Endothelial cell of umbilical vein (primary cell): Measurements from ENCODE around the gene PTTG1.

Source experiments
- POLR2A ChIP-seq: IDR thresholded peaks from 2 replicates; pipeline ENCODE4 v1.6.1; 2012; ENCODE audit warnings: low read depth, mild to moderate bottlenecking, control low read depth, low read length
- TF ChIP-seq, protein P1 (sequence below), 2 donors: IDR thresholded peaks; 1 replicate in 1 of 2; 2 replicates in 1 of 2; pipeline ENCODE4 v1.5.1; 2011; ENCODE audit warnings: low read length in 2 of 2, mild to moderate bottlenecking in 2 of 2, moderate library complexity in 2 of 2, control low read depth in 1 of 2, inconsistent platforms in 1 of 2, low read depth in 1 of 2; ENCODE audit not compliant: insufficient read depth in 1 of 2; ENCODE audit errors: extremely low read depth in 1 of 2

DNA sequence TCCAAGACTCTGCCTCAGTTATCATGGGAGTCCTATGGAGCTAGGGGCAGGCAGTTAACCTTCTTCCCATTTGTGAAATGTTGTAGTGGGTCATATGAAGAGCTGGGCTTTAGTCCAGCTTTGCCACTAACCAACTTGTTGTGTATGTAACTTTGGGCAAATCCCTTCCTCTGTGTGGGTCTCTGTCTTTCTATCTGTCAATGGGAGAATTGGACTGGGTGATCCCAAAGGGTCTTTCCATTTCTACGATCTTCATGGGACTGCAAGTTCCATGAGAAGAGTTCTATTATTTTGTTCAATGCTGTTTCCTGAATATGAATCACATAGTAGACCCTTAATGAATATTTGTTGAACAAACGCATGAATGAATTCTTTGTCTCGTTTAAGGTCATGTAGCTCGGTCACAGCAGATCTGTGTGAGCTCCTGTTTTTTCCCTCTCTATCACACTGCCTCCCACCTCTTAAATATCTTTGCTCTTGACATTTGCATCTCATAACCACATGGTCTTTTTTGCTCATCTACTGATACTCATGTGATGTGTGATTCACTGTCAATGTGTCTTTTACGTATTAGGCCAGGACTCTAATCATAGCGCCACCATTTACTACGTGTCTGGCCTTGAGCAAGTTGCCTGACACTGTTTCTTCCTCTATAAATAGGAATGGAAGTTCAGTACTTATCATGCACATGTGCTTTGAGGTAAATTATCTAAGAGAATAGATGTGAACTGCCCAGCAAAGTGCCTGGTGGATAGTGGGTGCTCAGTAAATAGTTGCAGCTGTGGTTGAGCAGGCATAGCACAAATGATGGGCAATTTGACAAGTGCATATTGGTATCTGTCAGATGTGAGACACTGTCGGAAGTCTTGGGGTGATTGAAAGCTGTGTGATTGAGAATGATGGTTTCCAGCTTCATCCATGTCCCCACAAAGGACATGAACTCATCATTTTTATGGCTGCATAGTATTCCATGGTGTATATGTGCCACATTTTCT, 37.4 kb downstream of the PTTG1 start:
- TF ChIP-seq, protein P1, sequence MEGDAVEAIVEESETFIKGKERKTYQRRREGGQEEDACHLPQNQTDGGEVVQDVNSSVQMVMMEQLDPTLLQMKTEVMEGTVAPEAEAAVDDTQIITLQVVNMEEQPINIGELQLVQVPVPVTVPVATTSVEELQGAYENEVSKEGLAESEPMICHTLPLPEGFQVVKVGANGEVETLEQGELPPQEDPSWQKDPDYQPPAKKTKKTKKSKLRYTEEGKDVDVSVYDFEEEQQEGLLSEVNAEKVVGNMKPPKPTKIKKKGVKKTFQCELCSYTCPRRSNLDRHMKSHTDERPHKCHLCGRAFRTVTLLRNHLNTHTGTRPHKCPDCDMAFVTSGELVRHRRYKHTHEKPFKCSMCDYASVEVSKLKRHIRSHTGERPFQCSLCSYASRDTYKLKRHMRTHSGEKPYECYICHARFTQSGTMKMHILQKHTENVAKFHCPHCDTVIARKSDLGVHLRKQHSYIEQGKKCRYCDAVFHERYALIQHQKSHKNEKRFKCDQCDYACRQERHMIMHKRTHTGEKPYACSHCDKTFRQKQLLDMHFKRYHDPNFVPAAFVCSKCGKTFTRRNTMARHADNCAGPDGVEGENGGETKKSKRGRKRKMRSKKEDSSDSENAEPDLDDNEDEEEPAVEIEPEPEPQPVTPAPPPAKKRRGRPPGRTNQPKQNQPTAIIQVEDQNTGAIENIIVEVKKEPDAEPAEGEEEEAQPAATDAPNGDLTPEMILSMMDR (IDR thresholded peaks at IDR 0.05; ENCODE audit: extremely low read depth in 1 of 2, insufficient read depth in 1 of 2, low read depth in 1 of 2, low read length in 2 of 2), result no peak
- TF ChIP-seq POLR2A, result no peak
